Neural cell (in vitro differentiated cells): ENCODE results near the gene TLE1.

Experiments
- EP300 ChIP-seq: fragments of 450-650 bp; conservative IDR thresholded peaks from 2 replicates; pipeline ENCODE4 v1.6.1; 2014; ENCODE audit warnings: antibody characterized with exemption, mild to moderate bottlenecking, moderate library complexity; ENCODE audit not compliant: poor library complexity, severe bottlenecking
- EZH2 ChIP-seq: fragments of 200-600, 300-800 bp; shearing (Covaris generic), sonication (generic); IDR thresholded peaks from 2 replicates; pipeline ENCODE4 v1.6.1; 2014; ENCODE audit warnings: antibody characterized with exemption, low read length, borderline replicate concordance, mild to moderate bottlenecking; ENCODE audit not compliant: insufficient read depth, poor library complexity, severe bottlenecking
- POLR2AphosphoS5 ChIP-seq: IDR thresholded peaks from 2 replicates; pipeline ENCODE4 v1.6.1; 2012
- RAD21 ChIP-seq: fragments of 450-650 bp; conservative IDR thresholded peaks from 2 replicates; pipeline ENCODE4 v1.6.1; 2014; ENCODE audit warnings: antibody characterized with exemption, mild to moderate bottlenecking, moderate library complexity
- TF ChIP-seq, protein P1 (sequence below): fragments of 450-650 bp; IDR thresholded peaks from 2 replicates; pipeline ENCODE4 v1.5.1; 2014; ENCODE audit warnings: antibody characterized with exemption, mild to moderate bottlenecking, moderate library complexity; ENCODE audit not compliant: poor library complexity, severe bottlenecking

DNA sequence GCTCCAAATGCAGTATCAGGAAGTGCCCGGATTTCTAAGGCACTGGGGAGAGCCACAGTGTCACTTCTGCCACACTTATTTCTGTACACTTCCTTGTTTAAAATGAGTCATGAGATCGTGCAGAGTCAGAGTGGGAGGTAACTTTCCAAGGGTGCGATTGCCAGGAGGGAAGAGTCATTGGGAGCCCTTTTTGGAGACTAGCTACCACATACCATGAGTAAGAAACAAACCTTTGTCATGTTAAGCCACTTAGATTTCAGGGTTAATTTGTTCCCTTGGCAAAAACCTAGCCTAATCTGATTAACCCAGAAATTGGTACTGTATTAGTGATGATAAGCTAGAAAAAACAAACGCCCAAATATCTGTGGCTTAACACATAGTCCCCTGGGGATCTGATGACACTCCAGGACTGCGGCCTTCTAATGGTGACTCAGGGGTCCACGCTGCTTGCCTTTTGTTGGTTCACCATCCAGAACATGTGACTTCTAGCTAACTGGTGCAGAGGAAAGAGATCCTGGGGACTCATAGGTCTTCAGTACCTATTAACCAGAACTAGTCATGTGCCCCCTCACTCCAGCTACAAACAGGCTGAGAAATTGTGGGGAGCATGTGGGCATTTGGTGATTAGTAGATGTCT, 48.6 kb upstream of the TLE1 start:
- TF ChIP-seq RAD21, result no peak
- TF ChIP-seq, protein P1, sequence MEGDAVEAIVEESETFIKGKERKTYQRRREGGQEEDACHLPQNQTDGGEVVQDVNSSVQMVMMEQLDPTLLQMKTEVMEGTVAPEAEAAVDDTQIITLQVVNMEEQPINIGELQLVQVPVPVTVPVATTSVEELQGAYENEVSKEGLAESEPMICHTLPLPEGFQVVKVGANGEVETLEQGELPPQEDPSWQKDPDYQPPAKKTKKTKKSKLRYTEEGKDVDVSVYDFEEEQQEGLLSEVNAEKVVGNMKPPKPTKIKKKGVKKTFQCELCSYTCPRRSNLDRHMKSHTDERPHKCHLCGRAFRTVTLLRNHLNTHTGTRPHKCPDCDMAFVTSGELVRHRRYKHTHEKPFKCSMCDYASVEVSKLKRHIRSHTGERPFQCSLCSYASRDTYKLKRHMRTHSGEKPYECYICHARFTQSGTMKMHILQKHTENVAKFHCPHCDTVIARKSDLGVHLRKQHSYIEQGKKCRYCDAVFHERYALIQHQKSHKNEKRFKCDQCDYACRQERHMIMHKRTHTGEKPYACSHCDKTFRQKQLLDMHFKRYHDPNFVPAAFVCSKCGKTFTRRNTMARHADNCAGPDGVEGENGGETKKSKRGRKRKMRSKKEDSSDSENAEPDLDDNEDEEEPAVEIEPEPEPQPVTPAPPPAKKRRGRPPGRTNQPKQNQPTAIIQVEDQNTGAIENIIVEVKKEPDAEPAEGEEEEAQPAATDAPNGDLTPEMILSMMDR, result no peak
- no peak for TF ChIP-seq POLR2AphosphoS5
- no peak for TF ChIP-seq EZH2
- TF ChIP-seq EP300, result no peak
